SK-N-SH treated with all-trans-retinoic acid at 6 μM for 48 hours (cell line): Measurements from ENCODE around the gene FOLR2.

Source experiments
- ARNTL ChIP-seq: fragments of 450-650 bp; formaldehyde crosslinking; IDR thresholded peaks from 2 replicates; pipeline ENCODE4 v1.5.0; 2020; ENCODE audit warnings: low read depth, mild to moderate bottlenecking, moderate library complexity, borderline replicate concordance
- CSDC2 ChIP-seq: fragments of 250-450 bp; sonication (Bioruptor Pico); IDR thresholded peaks from 2 replicates; pipeline ENCODE4 v1.5.0; 2020; ENCODE audit warnings: mild to moderate bottlenecking, moderate library complexity
- SNAI2 ChIP-seq: fragments of 250-450 bp; sonication (Bioruptor Pico); IDR thresholded peaks from 2 replicates; pipeline ENCODE4 v1.5.0; 2020; ENCODE audit warnings: mild to moderate bottlenecking, moderate library complexity
- ZNF565 ChIP-seq: fragments of 450-650 bp; formaldehyde crosslinking; conservative IDR thresholded peaks from 2 replicates; pipeline ENCODE4 v1.5.0; 2020; ENCODE audit warnings: low read depth, mild to moderate bottlenecking, moderate library complexity
- ZNF70 ChIP-seq: fragments of 450-650 bp; formaldehyde crosslinking; IDR thresholded peaks from 2 replicates; pipeline ENCODE4 v1.5.0; 2020; ENCODE audit warnings: mild to moderate bottlenecking, moderate library complexity
- TF ChIP-seq, protein P1 (sequence below): fragments of 250-450 bp; sonication (Bioruptor Pico); IDR thresholded peaks from 2 replicates; pipeline ENCODE4 v1.8.0; 2020; ENCODE audit warnings: mild to moderate bottlenecking, moderate library complexity, borderline replicate concordance
- TF ChIP-seq, protein P2 (sequence below): fragments of 250-450 bp; sonication (Bioruptor Pico); IDR thresholded peaks from 2 replicates; pipeline ENCODE4 v1.5.0; 2020; ENCODE audit warnings: mild to moderate bottlenecking, moderate library complexity

DNA sequence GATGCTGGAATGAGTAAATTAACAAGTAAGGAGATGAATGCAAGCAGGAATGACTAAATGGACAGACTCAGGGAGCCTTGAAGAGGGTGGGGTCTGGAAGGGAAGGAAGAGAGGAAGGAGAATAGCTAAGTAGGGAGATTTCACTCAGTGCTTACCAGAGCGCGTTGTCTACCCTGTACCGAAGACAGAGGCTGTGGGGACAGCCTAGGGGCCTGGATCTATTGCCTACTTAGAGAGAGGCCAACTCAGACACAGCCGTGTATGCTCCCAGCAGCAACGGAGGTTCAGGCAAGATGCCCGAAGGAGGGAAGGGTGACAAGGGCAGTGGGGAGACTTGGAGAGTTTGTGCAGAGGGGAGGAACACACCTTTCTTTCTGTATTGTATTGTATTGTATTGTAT is at the start of gene FOLR2:
- TF ChIP-seq, protein P1, sequence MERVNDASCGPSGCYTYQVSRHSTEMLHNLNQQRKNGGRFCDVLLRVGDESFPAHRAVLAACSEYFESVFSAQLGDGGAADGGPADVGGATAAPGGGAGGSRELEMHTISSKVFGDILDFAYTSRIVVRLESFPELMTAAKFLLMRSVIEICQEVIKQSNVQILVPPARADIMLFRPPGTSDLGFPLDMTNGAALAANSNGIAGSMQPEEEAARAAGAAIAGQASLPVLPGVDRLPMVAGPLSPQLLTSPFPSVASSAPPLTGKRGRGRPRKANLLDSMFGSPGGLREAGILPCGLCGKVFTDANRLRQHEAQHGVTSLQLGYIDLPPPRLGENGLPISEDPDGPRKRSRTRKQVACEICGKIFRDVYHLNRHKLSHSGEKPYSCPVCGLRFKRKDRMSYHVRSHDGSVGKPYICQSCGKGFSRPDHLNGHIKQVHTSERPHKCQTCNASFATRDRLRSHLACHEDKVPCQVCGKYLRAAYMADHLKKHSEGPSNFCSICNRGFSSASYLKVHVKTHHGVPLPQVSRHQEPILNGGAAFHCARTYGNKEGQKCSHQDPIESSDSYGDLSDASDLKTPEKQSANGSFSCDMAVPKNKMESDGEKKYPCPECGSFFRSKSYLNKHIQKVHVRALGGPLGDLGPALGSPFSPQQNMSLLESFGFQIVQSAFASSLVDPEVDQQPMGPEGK (CRISPR knock-in tag), result no peak
- TF ChIP-seq CSDC2 (CRISPR knock-in tag), result no peak
- no peak for TF ChIP-seq SNAI2 (CRISPR knock-in tag)
- no peak for TF ChIP-seq ARNTL (CRISPR knock-in tag)
- no peak for TF ChIP-seq ZNF565
- TF ChIP-seq, protein P2, sequence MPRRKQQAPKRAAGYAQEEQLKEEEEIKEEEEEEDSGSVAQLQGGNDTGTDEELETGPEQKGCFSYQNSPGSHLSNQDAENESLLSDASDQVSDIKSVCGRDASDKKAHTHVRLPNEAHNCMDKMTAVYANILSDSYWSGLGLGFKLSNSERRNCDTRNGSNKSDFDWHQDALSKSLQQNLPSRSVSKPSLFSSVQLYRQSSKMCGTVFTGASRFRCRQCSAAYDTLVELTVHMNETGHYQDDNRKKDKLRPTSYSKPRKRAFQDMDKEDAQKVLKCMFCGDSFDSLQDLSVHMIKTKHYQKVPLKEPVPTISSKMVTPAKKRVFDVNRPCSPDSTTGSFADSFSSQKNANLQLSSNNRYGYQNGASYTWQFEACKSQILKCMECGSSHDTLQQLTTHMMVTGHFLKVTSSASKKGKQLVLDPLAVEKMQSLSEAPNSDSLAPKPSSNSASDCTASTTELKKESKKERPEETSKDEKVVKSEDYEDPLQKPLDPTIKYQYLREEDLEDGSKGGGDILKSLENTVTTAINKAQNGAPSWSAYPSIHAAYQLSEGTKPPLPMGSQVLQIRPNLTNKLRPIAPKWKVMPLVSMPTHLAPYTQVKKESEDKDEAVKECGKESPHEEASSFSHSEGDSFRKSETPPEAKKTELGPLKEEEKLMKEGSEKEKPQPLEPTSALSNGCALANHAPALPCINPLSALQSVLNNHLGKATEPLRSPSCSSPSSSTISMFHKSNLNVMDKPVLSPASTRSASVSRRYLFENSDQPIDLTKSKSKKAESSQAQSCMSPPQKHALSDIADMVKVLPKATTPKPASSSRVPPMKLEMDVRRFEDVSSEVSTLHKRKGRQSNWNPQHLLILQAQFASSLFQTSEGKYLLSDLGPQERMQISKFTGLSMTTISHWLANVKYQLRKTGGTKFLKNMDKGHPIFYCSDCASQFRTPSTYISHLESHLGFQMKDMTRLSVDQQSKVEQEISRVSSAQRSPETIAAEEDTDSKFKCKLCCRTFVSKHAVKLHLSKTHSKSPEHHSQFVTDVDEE, result no peak
- no peak for TF ChIP-seq ZNF70 (CRISPR knock-in tag)
